Sigmoid colon (tissue), 7 donors: ENCODE data around the gene PRKCZ. TPM values are rescaled to one million over a fixed set of nuclear protein-coding genes. Genes with fewer than 3 reads are reported as not detected.
"Not testable (repeated sequence)": the region's sequence is repeated elsewhere in the genome, so short reads cannot be mapped to it uniquely, and the experiment has no call there.

Source experiments
- DNase-seq: peaks from one replicate; pipeline ENCODE4 v3.0.0-alpha.2; 2019
- H3K27ac ChIP-seq, 4 donors: fragments of 200-600 bp; sonication (generic); one replicate each; pipeline ENCODE4 v1.5.1; 2016 to 2019; ENCODE audit warnings: mild to moderate bottlenecking in 1 of 4
- H3K27me3 ChIP-seq, 3 donors: fragments of 200-600 bp; sonication (generic); one replicate each; pipeline ENCODE4 v1.5.1; 2019; ENCODE audit warnings: mild to moderate bottlenecking in 1 of 3
- H3K36me3 ChIP-seq, 4 donors: fragments of 200-600 bp; sonication (generic); one replicate each; pipeline ENCODE4 v1.5.1; 2016 to 2019
- H3K4me1 ChIP-seq, 4 donors: fragments of 200-600 bp; sonication (generic); one replicate each; pipeline ENCODE4 v1.5.1; 2017 to 2019
- H3K4me3 ChIP-seq, 4 donors: fragments of 200-600 bp; sonication (generic); one replicate each; pipeline ENCODE4 v1.5.1; 2017 to 2019; ENCODE audit warnings: mild to moderate bottlenecking in 2 of 4, moderate library complexity in 1 of 4
- H3K9me3 ChIP-seq, 4 donors: fragments of 200-600 bp in 3 of 4; sonication (generic) in 3 of 4; one replicate each; pipeline versions ENCODE4 v1.5.1 to v1.6.1; 2013 to 2019
- CTCF ChIP-seq, 4 experiments: fragments of 450-650 bp in 3 of 4; fragments of 200-600 bp in 1 of 4; IDR thresholded peaks; one replicate each; pipeline ENCODE4 v1.5.1; 2016 to 2019; ENCODE audit warnings: antibody characterized with exemption in 4 of 4, mild to moderate bottlenecking in 3 of 4, moderate library complexity in 2 of 4
- EP300 ChIP-seq, 4 donors: sonication (generic); formaldehyde crosslinking; IDR thresholded peaks; one replicate each; pipeline ENCODE4 v1.6.1; 2017; ENCODE audit warnings: antibody characterized with exemption in 4 of 4
- POLR2A ChIP-seq, 2 donors: fragments of 450-650 bp; IDR thresholded peaks; one replicate each; pipeline ENCODE4 v1.6.1; 2016; ENCODE audit warnings: antibody characterized with exemption in 2 of 2, mild to moderate bottlenecking in 2 of 2, moderate library complexity in 2 of 2
- POLR2AphosphoS5 ChIP-seq, 4 donors: sonication (generic); formaldehyde crosslinking; IDR thresholded peaks; one replicate each; pipeline ENCODE4 v1.6.1; 2017; ENCODE audit warnings: antibody characterized with exemption in 4 of 4
- WGBS, 2 donors: extraction: QIAGEN DNeasy Blood & Tissue Kit; methylation state at CpG; one replicate each; pipeline ENCODE4 v1.1.7; 2013; 5-methylcytosine and 5-hydroxymethylcytosine counted together
- intact Hi-C: fragments of 100-400 bp; cut with DNase I; formaldehyde crosslinking; loops from one replicate; pipeline ENCODE4 v1.15.1; 2023
- polyA plus RNA-seq, 3 donors: library from polyadenylated mRNA; stranded (reverse); fragments of 200-250 nt; gene quantifications; one replicate each; pipeline ENCODE4 v1.2.3, GENCODE V29; 2013
- total RNA-seq, 4 donors: library from RNA; depleted of rRNA; stranded (reverse); fragments of >200 nt; gene quantifications; one replicate each; pipeline ENCODE4 v1.1.0, GENCODE V29; 2016
- donor health status: healthy with polysubstance abuse.
- donor health status: Bipolar disorder and iron deficiency.
- donor health status: healthy.

The PRKCZ gene
- total and polyA plus RNA-seq, 7 donors: 1.4 to 52.9 (median 4.8) TPM

GRCh38 chr1:2110191-2110737 lies 60.1 kb downstream of the PRKCZ start:
- Histone ChIP-seq H3K27ac (no peak overlapping the region), H3K4me3 (no peak overlapping the region), H3K36me3 (no peaks in the 10 kb centered on the region), H3K9me3 (no peaks in the 10 kb centered on the region), H3K4me1 (no peaks in the 10 kb centered on the region), H3K27me3 (peaks cover 0 to 31% (median 0%) of the 10 kb centered on the region in 3 donors)
- TF ChIP-seq POLR2AphosphoS5 (IDR thresholded peaks at IDR 0.05) (no peak), POLR2A (IDR thresholded peaks at IDR 0.05) (no peak), EP300 (IDR thresholded peaks at IDR 0.05) (no peak), CTCF (IDR thresholded peaks at IDR 0.05) (no peak)
- 96% methylated on average over 17 to 18 of the region's 18 CpGs for whole genome bisulfite sequencing, 2 donors
- DNase-seq: no peak
- intact Hi-C loops: no loop called here

GRCh38 chr1:2110738-2111673 lies 60.8 kb downstream of the PRKCZ start:
- no peak overlapping the region for H3K27ac ChIP-seq
- intact Hi-C loops: no loop called here
- WGBS, 2 donors: 88 to 92% methylated on average over 28 of the region's 28 CpGs
- H3K27me3 ChIP-seq: peaks cover 0 to 38% (median 0%) of the 10 kb centered on the region in 3 donors
- no peaks in the 10 kb centered on the region for H3K4me1 ChIP-seq
- H3K4me3 ChIP-seq: no peak overlapping the region
- H3K36me3 ChIP-seq: no peaks in the 10 kb centered on the region
- H3K9me3 ChIP-seq: no peaks in the 10 kb centered on the region
- no peak for DNase-seq
- TF ChIP-seq POLR2AphosphoS5 (IDR thresholded peaks at IDR 0.05) (no peak), POLR2A (IDR thresholded peaks at IDR 0.05) (no peak), EP300 (IDR thresholded peaks at IDR 0.05) (no peak)

- DNase-seq: no peak
- H3K4me3 ChIP-seq: no peak overlapping the region
- H3K27ac ChIP-seq: no peak overlapping the region
- H3K27me3 ChIP-seq: peaks cover 0 to 43% (median 0%) of the 10 kb centered on the region in 3 donors
- no peak for TF ChIP-seq EP300 (IDR thresholded peaks at IDR 0.05)
- TF ChIP-seq CTCF (IDR thresholded peaks at IDR 0.05): no peak
- no peak for TF ChIP-seq POLR2AphosphoS5 (IDR thresholded peaks at IDR 0.05)
- no peak for TF ChIP-seq POLR2A (IDR thresholded peaks at IDR 0.05)
- H3K9me3 ChIP-seq: no peaks in the 10 kb centered on the region
- no peaks in the 10 kb centered on the region for H3K4me1 ChIP-seq
- 87 to 91% methylated on average over 15 of the region's 15 CpGs for WGBS, 2 donors
- intact Hi-C loops: no loop called here
- no peaks in the 10 kb centered on the region for H3K36me3 ChIP-seq
Observed at GRCh38 chr1:2111674-2112035, 61.4 kb downstream of the PRKCZ start.

GRCh38 chr1:2112280-2112701 lies 62.1 kb downstream of the PRKCZ start:
- Histone ChIP-seq H3K27ac (no peak overlapping the region), H3K36me3 (no peaks in the 10 kb centered on the region), H3K4me1 (no peaks in the 10 kb centered on the region), H3K27me3 (peaks cover 0 to 48% (median 0%) of the 10 kb centered on the region in 3 donors), H3K9me3 (no peaks in the 10 kb centered on the region), H3K4me3 (no peak overlapping the region)
- intact Hi-C loops: no loop called here
- TF ChIP-seq EP300 (IDR thresholded peaks at IDR 0.05) (no peak), POLR2AphosphoS5 (IDR thresholded peaks at IDR 0.05) (no peak), CTCF (IDR thresholded peaks at IDR 0.05) (no peak), POLR2A (IDR thresholded peaks at IDR 0.05) (no peak)
- WGBS, 2 donors: 75 to 78% methylated on average over 17 of the region's 17 CpGs
- no peak for DNase-seq

- WGBS, 2 donors: 97 to 98% methylated on average over 15 of the region's 15 CpGs
- H3K27me3 ChIP-seq: peaks cover 0 to 60% (median 0%) of the 10 kb centered on the region in 3 donors
Observed at GRCh38 chr1:2113620-2114135, 63.5 kb downstream of the PRKCZ start.

GRCh38 chr1:2114635-2115007 lies 64.4 kb downstream of the PRKCZ start:
- H3K27ac ChIP-seq, H3K9me3 ChIP-seq, H3K4me3 ChIP-seq, DNase-seq, H3K36me3 ChIP-seq, H3K4me1 ChIP-seq, intact Hi-C loops: not testable (repeated sequence)
- peaks cover 0 to 54% (median 0%) of the 10 kb centered on the region in 3 donors for H3K27me3 ChIP-seq
- WGBS, 2 donors: 93 to 95% methylated on average over 14 of the region's 14 CpGs

More at GRCh38 chr1:2113620-2114135, 63.5 kb downstream of the PRKCZ start:
- no peaks in the 10 kb centered on the region for H3K4me1 ChIP-seq
- no peak overlapping the region for H3K4me3 ChIP-seq
- intact Hi-C loops: no loop called here
- no peak for TF ChIP-seq EP300 (IDR thresholded peaks at IDR 0.05)
- no peak for TF ChIP-seq CTCF (IDR thresholded peaks at IDR 0.05)
- TF ChIP-seq POLR2A (IDR thresholded peaks at IDR 0.05): no peak
- no peak for TF ChIP-seq POLR2AphosphoS5 (IDR thresholded peaks at IDR 0.05)
- no peaks in the 10 kb centered on the region for H3K36me3 ChIP-seq
- no peak overlapping the region for H3K27ac ChIP-seq
- peaks cover 0 to 1% (median 0%) of the 10 kb centered on the region in 4 donors for H3K9me3 ChIP-seq
- DNase-seq: no peak
